GM10266 (cell line): ENCODE measurements around the gene GLCE.

ENCODE experiments used
- DNase-seq: peaks from one replicate; pipeline ENCODE4 v3.0.0; 2012; ENCODE audit errors: extremely low spot score
- TF ChIP-seq, protein P1 (sequence below): IDR thresholded peaks from 2 replicates; pipeline ENCODE4 v1.5.1; 2012; ENCODE audit warnings: mild to moderate bottlenecking, low read depth; ENCODE audit not compliant: control insufficient read depth, insufficient read depth; ENCODE audit errors: missing control alignments

The GLCE gene

GRCh38 chr15:69272139-69272538 lies 111.7 kb downstream of the GLCE start:
- no peak for DNase-seq
- TF ChIP-seq, protein P1, sequence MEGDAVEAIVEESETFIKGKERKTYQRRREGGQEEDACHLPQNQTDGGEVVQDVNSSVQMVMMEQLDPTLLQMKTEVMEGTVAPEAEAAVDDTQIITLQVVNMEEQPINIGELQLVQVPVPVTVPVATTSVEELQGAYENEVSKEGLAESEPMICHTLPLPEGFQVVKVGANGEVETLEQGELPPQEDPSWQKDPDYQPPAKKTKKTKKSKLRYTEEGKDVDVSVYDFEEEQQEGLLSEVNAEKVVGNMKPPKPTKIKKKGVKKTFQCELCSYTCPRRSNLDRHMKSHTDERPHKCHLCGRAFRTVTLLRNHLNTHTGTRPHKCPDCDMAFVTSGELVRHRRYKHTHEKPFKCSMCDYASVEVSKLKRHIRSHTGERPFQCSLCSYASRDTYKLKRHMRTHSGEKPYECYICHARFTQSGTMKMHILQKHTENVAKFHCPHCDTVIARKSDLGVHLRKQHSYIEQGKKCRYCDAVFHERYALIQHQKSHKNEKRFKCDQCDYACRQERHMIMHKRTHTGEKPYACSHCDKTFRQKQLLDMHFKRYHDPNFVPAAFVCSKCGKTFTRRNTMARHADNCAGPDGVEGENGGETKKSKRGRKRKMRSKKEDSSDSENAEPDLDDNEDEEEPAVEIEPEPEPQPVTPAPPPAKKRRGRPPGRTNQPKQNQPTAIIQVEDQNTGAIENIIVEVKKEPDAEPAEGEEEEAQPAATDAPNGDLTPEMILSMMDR, result no peak

DNA sequence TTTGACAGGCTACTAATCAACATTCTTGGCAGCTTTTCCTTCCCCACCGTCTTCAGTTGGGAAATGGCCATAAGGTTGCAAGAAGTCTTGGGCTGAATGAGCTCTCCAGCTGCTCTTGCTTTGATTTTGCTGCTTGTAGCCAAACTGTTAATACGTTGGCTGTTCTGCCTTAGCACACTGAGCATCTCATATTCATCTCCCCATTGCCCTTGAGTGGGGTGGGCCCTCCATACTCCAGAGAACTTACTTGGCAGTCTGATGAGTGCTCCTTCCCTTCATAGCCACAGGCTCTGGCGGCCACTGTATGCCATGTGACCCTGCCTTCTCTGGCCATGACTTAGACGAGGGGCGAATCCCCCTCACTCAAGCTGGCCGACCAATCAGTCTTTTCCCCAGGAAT lies 112.5 kb downstream of the GLCE start:
- TF ChIP-seq, protein P1, result no peak
- DNase-seq, result no peak

- TF ChIP-seq, protein P1, result no peak
- DNase-seq, result no peak
These were observed 114.7 kb downstream of the GLCE start for GRCh38 chr15:69275074-69275670.

GRCh38 chr15:69275933-69276560 lies 115.6 kb downstream of the GLCE start:
- TF ChIP-seq, protein P1, result no peak
- no peak for DNase-seq

GRCh38 chr15:69277316-69277715 lies 116.9 kb downstream of the GLCE start:
- TF ChIP-seq, protein P1, result no peak
- no peak for DNase-seq

GRCh38 chr15:69279636-69280035 lies 119.2 kb downstream of the GLCE start:
- TF ChIP-seq, protein P1, result no peak
- no peak for DNase-seq

- TF ChIP-seq, protein P1, result no peak
- DNase-seq, result no peak
These were observed 120.3 kb downstream of the GLCE start for GRCh38 chr15:69280783-69281182.
